HG03108 (cell line): ENCODE results near the gene NABP2.

Experiments
- ATAC-seq: cut with Tn5 transposase; IDR thresholded peaks from one replicate; pipeline ENCODE4 v1.9.1; 2021; ENCODE audit warnings: moderate library complexity; ENCODE audit not compliant: unreplicated experiment

The NABP2 gene

GRCh38 chr12:56212361-56212760 lies 11.8 kb upstream of the NABP2 start:
- ATAC-seq, result no peak

- ATAC-seq, result no peak
Measured at GRCh38 chr12:56213878-56214277, 10.3 kb upstream of the NABP2 start.

GRCh38 chr12:56216461-56216860 lies 7.7 kb upstream of the NABP2 start:
- ATAC-seq, result no peak

- ATAC-seq, result no peak
Measured at GRCh38 chr12:56219840-56220239, 4.3 kb upstream of the NABP2 start.

- ATAC-seq, result no peak
Measured at GRCh38 chr12:56220611-56221231, 3.4 kb upstream of the NABP2 start.

GRCh38 chr12:56221232-56221756 lies 2.8 kb upstream of the NABP2 start:
- peak; percentile 15 for ATAC-seq

GRCh38 chr12:56221757-56222530 lies 2.2 kb upstream of the NABP2 start, which contains the start of gene RNF41:
RNF41 (minus strand) TSS chr12:56221922; CDS start chr12:56214047, 7,875 bp downstream.
- ATAC-seq, result peak; percentile 82

GRCh38 chr12:56222531-56222895 lies 1.6 kb upstream of the NABP2 start:
- ATAC-seq, result no peak

GRCh38 chr12:56223571-56224101 lies 506 bp upstream of the NABP2 start:
- no peak for ATAC-seq

GRCh38 chr12:56224954-56225353 lies 812 bp downstream of the NABP2 start:
- ATAC-seq, result no peak

GRCh38 chr12:56229082-56229481 lies 4.9 kb downstream of the NABP2 start:
- ATAC-seq, result no peak

- no peak for ATAC-seq
Measured at GRCh38 chr12:56229916-56230431, 5.8 kb downstream of the NABP2 start, which contains the start of gene SLC39A5. SLC39A5 (plus strand) TSS chr12:56230051; CDS start chr12:56231275, 1,224 bp downstream.

- ATAC-seq, result no peak
Measured at GRCh38 chr12:56230432-56231183, 6.5 kb downstream of the NABP2 start.

- no peak for ATAC-seq
Measured at GRCh38 chr12:56231184-56231582, 7.0 kb downstream of the NABP2 start.

- ATAC-seq, result no peak
Measured at GRCh38 chr12:56234746-56235436, 10.7 kb downstream of the NABP2 start.

GRCh38 chr12:56236091-56236490 lies 11.9 kb downstream of the NABP2 start:
- ATAC-seq, result no peak

- ATAC-seq, result no peak
Measured at GRCh38 chr12:56236985-56237384, 12.8 kb downstream of the NABP2 start.

- no peak for ATAC-seq
Measured at GRCh38 chr12:56237552-56237951, 13.4 kb downstream of the NABP2 start.

- no peak for ATAC-seq
Measured at GRCh38 chr12:56241424-56242303, 17.5 kb downstream of the NABP2 start.
